ENCODE results near the gene ABCC4. TPM values are rescaled to one million over a fixed set of nuclear protein-coding genes. Genes with fewer than 3 reads are reported as not detected.

Gene ABCC4
- total RNA-seq, 1 experiment from 2014 or later: 32.3 TPM

DNA sequence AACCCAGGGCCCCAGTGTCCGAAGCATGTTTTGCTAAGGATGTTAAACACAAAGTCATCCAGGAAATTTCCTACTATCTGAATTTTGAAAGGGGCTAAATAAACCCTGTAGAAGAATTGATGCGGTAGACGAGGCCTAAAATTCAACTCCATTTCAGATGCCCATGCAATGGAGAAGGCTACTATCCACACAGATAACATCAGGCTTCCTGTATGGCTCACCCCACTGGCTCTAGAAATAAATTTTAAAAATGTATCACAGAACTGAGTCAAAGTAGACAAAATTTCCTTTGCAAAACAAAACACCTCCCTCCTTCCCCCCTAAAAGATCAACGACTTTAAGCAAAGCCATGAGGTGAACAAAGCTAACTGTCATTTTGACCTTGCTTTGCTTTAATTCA is 188.4 kb downstream of the ABCC4 start:
- no peak overlapping the region for H3K9ac ChIP-seq (ENCODE audit: low read length)
- H3K36me3 ChIP-seq (ENCODE audit: insufficient read depth, low read length): no peaks in the 10 kb centered on the region
- H3K9me2 ChIP-seq (replicated peaks; ENCODE audit: insufficient read depth, low read length): no peaks in the 10 kb centered on the region
- H3K4me2 ChIP-seq (ENCODE audit: low read depth, low read length, poor library complexity, severe bottlenecking): no peak overlapping the region
- no peaks in the 10 kb centered on the region for H4K20me1 ChIP-seq (ENCODE audit: insufficient read depth, low read depth, low read length)
- no peaks in the 10 kb centered on the region for H3K9me3 ChIP-seq (ENCODE audit: low read length)
- H3K79me2 ChIP-seq (ENCODE audit: low read length): no peaks in the 10 kb centered on the region
- H3K4me1 ChIP-seq (ENCODE audit: low read length): no peaks in the 10 kb centered on the region
- no peaks in the 10 kb centered on the region for H3K27me3 ChIP-seq (ENCODE audit: low read length)
- no peak overlapping the region for H3K27ac ChIP-seq (ENCODE audit: low read length)
- no peak for DNase-seq
- H3K4me3 ChIP-seq (ENCODE audit: low read length): no peak overlapping the region
- no peak overlapping the region for H2AFZ ChIP-seq (ENCODE audit: low read length)

DNA sequence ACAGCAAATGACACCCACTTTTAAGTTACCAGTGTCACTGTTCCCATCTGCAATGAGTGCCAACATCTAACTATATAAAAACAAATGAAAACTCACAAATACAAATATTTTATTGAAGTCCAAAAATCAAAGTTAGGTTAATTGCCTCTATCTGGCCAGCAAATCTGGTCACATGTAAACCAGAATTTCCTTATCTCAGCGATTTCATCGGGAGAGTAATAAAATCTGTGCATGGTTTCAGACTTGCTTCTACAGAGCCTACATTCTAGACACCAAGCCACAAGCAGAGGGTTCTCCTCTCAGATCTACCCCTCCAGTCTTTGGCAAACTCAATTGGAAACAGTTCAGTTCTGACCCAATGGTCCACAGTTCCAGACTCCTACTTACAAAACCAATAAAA is 189.6 kb downstream of the ABCC4 start:
- Histone ChIP-seq H3K4me3 (ENCODE audit: low read length) (no peak overlapping the region), H3K36me3 (ENCODE audit: insufficient read depth, low read length) (no peaks in the 10 kb centered on the region), H3K4me1 (ENCODE audit: low read length) (no peaks in the 10 kb centered on the region), H4K20me1 (ENCODE audit: insufficient read depth, low read depth, low read length) (no peaks in the 10 kb centered on the region), H3K4me2 (ENCODE audit: low read depth, low read length, poor library complexity, severe bottlenecking) (no peak overlapping the region), H3K9me2 (replicated peaks; ENCODE audit: insufficient read depth, low read length) (no peaks in the 10 kb centered on the region), H2AFZ (ENCODE audit: low read length) (no peak overlapping the region), H3K27me3 (ENCODE audit: low read length) (no peaks in the 10 kb centered on the region), H3K9me3 (ENCODE audit: low read length) (no peaks in the 10 kb centered on the region), H3K9ac (ENCODE audit: low read length) (no peak overlapping the region), H3K79me2 (ENCODE audit: low read length) (no peaks in the 10 kb centered on the region), H3K27ac (ENCODE audit: low read length) (no peak overlapping the region)
- no peak for DNase-seq

DNA sequence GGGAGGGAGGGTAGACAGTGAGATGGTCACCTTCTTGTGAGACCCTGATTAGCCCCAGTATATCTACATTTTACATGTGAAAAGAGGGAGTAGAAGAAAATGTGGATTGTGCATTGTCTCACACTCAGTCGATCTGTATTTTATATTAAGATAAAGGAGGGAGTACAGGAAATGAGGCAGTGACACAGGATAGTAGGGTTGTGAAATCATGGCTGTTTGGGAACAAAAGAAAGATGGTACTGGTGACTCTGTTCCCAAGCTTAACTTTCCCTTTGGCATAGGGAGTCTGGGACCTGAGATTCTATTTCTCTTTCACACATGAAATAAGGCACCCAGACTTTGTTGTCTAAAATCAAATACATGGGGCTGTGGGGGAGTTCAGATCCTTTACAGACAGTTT is 194.7 kb downstream of the ABCC4 start:
- Histone ChIP-seq H3K9me2 (replicated peaks; ENCODE audit: insufficient read depth, low read length) (no peaks in the 10 kb centered on the region), H3K79me2 (ENCODE audit: low read length) (no peaks in the 10 kb centered on the region), H3K4me3 (ENCODE audit: low read length) (no peak overlapping the region), H3K9ac (ENCODE audit: low read length) (no peak overlapping the region), H3K27ac (ENCODE audit: low read length) (no peak overlapping the region), H3K27me3 (ENCODE audit: low read length) (no peaks in the 10 kb centered on the region), H3K9me3 (ENCODE audit: low read length) (no peaks in the 10 kb centered on the region), H3K4me2 (ENCODE audit: low read depth, low read length, poor library complexity, severe bottlenecking) (no peak overlapping the region), H2AFZ (ENCODE audit: low read length) (no peak overlapping the region), H3K36me3 (ENCODE audit: insufficient read depth, low read length) (no peaks in the 10 kb centered on the region), H4K20me1 (ENCODE audit: insufficient read depth, low read depth, low read length) (no peaks in the 10 kb centered on the region), H3K4me1 (ENCODE audit: low read length) (no peaks in the 10 kb centered on the region)
- DNase-seq: no peak

DNA sequence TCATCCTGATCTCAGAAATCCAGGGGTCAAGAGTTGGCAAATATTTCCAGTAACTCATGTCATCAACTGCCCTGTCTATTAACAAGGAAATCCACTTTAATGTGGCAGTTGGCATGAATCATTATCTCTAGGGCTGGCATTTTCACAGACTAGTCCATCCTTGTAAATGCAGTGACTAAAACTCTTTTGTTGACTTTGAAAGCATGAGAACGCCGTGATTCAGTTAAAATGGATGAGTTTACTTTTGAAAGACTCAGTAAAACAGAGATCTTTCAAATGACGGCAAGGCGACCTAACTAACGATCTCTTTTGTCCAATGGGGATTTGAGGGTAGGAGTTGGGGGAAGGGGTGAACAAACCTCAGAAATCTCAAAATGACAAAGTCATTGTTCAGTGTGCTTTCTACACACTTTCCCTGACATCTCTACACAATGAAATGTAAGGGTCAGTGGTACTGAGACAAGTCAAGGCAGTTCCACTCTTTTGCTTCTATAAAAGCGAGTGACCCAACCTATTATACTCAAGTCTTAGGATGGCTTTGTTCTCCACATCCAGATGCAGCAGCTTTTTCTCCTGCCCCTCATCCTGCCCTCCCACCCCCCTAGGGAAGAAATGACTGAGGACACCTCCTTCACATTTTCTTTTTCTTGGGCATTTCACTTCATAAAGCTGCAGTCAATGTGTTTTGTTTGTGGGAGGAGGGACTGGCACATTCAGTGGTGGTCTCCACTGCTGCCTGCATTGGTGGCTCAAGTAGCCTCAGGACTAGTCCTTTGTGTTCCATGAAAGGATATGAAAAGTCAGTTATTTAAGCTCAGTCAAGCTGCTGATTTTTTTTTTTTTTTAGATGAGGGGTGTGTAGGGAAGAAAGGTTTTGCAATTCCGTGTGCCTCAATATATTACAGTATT is 200.5 kb downstream of the ABCC4 start:
- H3K4me2 ChIP-seq (ENCODE audit: low read depth, low read length, poor library complexity, severe bottlenecking): no peak overlapping the region
- no peak overlapping the region for H3K9ac ChIP-seq (ENCODE audit: low read length)

DNA sequence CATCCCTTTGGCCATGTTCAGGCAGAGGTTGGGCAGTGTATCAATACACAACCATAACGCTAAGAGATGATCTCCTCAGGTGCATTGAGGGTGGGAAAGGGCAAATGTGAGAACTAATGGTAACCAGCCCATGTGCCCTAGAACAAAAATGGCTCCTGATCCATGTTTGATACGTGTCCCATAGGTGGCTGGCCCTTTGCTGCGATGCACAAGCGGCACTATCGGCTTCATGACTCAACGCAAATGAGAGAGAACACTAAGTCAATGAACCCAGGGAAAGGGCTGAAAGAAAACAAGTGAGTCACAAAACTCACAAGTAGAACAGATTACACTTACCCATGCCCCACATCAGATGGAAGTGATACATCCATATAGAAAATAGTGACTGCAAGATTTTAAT is 201.7 kb downstream of the ABCC4 start:
- no peak overlapping the region for H3K27ac ChIP-seq (ENCODE audit: low read length)
- no peaks in the 10 kb centered on the region for H3K4me1 ChIP-seq (ENCODE audit: low read length)
- H3K4me3 ChIP-seq (ENCODE audit: low read length): no peak overlapping the region
- no peaks in the 10 kb centered on the region for H4K20me1 ChIP-seq (ENCODE audit: insufficient read depth, low read depth, low read length)
- no peak overlapping the region for H3K4me2 ChIP-seq (ENCODE audit: low read depth, low read length, poor library complexity, severe bottlenecking)
- peaks cover 10% of the 10 kb centered on the region for H3K9me3 ChIP-seq (ENCODE audit: low read length)
- H3K36me3 ChIP-seq (ENCODE audit: insufficient read depth, low read length): peaks cover 18% of the 10 kb centered on the region
- H3K9ac ChIP-seq (ENCODE audit: low read length): no peak overlapping the region
- no peak overlapping the region for H2AFZ ChIP-seq (ENCODE audit: low read length)
- H3K27me3 ChIP-seq (ENCODE audit: low read length): no peaks in the 10 kb centered on the region
- H3K79me2 ChIP-seq (ENCODE audit: low read length): no peaks in the 10 kb centered on the region
- DNase-seq: no peak
- no peaks in the 10 kb centered on the region for H3K9me2 ChIP-seq (replicated peaks; ENCODE audit: insufficient read depth, low read length)

More for the DNA sequence above, 200.5 kb downstream of the ABCC4 start:
- H2AFZ ChIP-seq (ENCODE audit: low read length): no peak overlapping the region
- H4K20me1 ChIP-seq (ENCODE audit: insufficient read depth, low read depth, low read length): no peaks in the 10 kb centered on the region
- no peak overlapping the region for H3K4me3 ChIP-seq (ENCODE audit: low read length)
- H3K27ac ChIP-seq (ENCODE audit: low read length): no peak overlapping the region
- DNase-seq: no peak
- H3K79me2 ChIP-seq (ENCODE audit: low read length): no peaks in the 10 kb centered on the region
- H3K36me3 ChIP-seq (ENCODE audit: insufficient read depth, low read length): peaks cover 18% of the 10 kb centered on the region
- H3K9me2 ChIP-seq (replicated peaks; ENCODE audit: insufficient read depth, low read length): no peaks in the 10 kb centered on the region
- H3K9me3 ChIP-seq (ENCODE audit: low read length): peaks cover 10% of the 10 kb centered on the region
- no peaks in the 10 kb centered on the region for H3K27me3 ChIP-seq (ENCODE audit: low read length)
- no peaks in the 10 kb centered on the region for H3K4me1 ChIP-seq (ENCODE audit: low read length)

DNA sequence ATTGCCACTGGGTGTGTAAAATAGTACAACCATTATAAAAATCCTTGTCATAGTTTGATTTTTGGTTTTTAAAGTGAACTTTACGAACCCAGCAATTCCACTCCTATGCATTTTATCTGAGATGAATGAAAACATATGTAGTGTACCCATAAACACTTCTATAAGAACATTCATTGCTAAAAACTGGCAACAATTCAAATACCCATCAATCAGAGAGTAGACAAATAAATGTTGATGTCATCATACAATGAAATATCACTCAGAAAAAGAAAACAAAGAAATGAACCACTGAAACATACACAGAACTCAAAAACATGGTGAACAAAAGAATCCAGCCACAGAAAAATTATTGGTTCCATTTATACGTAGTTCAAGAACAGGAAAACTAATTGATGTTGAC is 202.3 kb downstream of the ABCC4 start:
- Histone ChIP-seq H3K9me3 (ENCODE audit: low read length) (peaks cover 10% of the 10 kb centered on the region), H3K27ac (ENCODE audit: low read length) (no peak overlapping the region), H4K20me1 (ENCODE audit: insufficient read depth, low read depth, low read length) (no peaks in the 10 kb centered on the region), H3K4me3 (ENCODE audit: low read length) (no peak overlapping the region), H3K4me2 (ENCODE audit: low read depth, low read length, poor library complexity, severe bottlenecking) (no peak overlapping the region), H3K4me1 (ENCODE audit: low read length) (no peaks in the 10 kb centered on the region), H3K36me3 (ENCODE audit: insufficient read depth, low read length) (peaks cover 18% of the 10 kb centered on the region), H3K79me2 (ENCODE audit: low read length) (no peaks in the 10 kb centered on the region), H2AFZ (ENCODE audit: low read length) (no peak overlapping the region), H3K27me3 (ENCODE audit: low read length) (no peaks in the 10 kb centered on the region), H3K9me2 (replicated peaks; ENCODE audit: insufficient read depth, low read length) (no peaks in the 10 kb centered on the region), H3K9ac (ENCODE audit: low read length) (no peak overlapping the region)
- DNase-seq: no peak

DNA sequence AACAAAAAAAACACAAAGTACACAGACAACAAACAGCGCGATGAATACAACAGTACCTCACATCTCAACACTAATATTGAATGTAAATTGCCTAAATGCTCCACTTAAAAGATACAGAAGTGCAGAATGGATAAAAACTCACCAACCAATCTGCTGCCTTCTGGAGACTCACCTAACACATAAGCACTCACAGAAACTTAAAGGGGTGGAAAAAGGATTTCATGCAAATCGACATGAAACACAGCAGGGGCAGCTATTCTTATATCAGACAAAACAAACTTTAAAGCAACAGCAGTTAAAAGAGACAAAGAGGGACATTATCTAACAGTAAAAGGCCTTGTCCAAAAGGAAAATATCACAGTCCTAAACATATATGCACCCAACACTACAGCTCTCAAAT is 209.5 kb downstream of the ABCC4 start:
- Histone ChIP-seq H3K36me3 (ENCODE audit: insufficient read depth, low read length) (peaks cover 3% of the 10 kb centered on the region; the same call in 1 of the 2 replicates), H3K9me2 (replicated peaks; ENCODE audit: insufficient read depth, low read length) (no peaks in the 10 kb centered on the region), H3K79me2 (ENCODE audit: low read length) (peaks cover 21% of the 10 kb centered on the region; the same call in 1 of the 2 replicates), H3K9ac (ENCODE audit: low read length) (no peak overlapping the region), H3K27ac (ENCODE audit: low read length) (no peak overlapping the region), H3K9me3 (ENCODE audit: low read length) (no peaks in the 10 kb centered on the region), H4K20me1 (ENCODE audit: insufficient read depth, low read depth, low read length) (no peaks in the 10 kb centered on the region), H3K27me3 (ENCODE audit: low read length) (no peaks in the 10 kb centered on the region), H3K4me2 (ENCODE audit: low read depth, low read length, poor library complexity, severe bottlenecking) (no peak overlapping the region), H2AFZ (ENCODE audit: low read length) (no peak overlapping the region), H3K4me1 (ENCODE audit: low read length) (peaks cover 8% of the 10 kb centered on the region; the same call in 1 of the 2 replicates), H3K4me3 (ENCODE audit: low read length) (no peak overlapping the region)
- DNase-seq: no peak

DNA sequence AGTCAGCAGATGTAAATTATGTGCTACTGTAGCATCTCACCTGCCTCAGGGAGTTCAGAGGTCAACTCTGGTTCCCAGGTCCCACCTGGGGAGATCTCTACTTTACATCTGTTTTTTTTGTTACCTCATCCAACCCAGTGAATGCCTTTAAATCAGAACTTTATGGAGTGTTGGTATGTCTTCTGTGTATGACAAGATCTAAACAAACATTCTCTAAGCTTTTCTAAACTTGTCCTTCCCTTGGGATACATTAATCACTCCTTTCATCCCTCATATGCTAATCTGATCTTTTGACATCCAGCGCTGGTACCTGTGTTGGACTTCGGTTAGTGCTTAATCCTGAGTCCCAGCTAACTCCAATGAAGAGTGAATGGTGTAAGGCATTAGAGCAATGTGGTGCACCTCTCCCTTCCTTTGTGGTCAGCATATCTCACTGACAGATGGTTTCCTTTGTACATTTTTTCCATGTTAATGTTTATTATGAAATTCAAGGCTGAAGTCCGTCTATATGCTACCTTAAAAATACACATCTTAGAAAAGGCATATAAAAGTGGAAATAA is 213.4 kb downstream of the ABCC4 start:
- Histone ChIP-seq H3K9ac (ENCODE audit: low read length) (no peak overlapping the region), H2AFZ (ENCODE audit: low read length) (no peak overlapping the region), H3K79me2 (ENCODE audit: low read length) (peaks cover 24% of the 10 kb centered on the region; the same call in 1 of the 2 replicates), H3K9me2 (replicated peaks; ENCODE audit: insufficient read depth, low read length) (no peaks in the 10 kb centered on the region), H3K4me1 (ENCODE audit: low read length) (peaks cover 8% of the 10 kb centered on the region; the same call in 1 of the 2 replicates), H4K20me1 (ENCODE audit: insufficient read depth, low read depth, low read length) (no peaks in the 10 kb centered on the region), H3K4me2 (ENCODE audit: low read depth, low read length, poor library complexity, severe bottlenecking) (no peak overlapping the region), H3K27me3 (ENCODE audit: low read length) (no peaks in the 10 kb centered on the region), H3K9me3 (ENCODE audit: low read length) (no peaks in the 10 kb centered on the region), H3K27ac (ENCODE audit: low read length) (no peak overlapping the region), H3K36me3 (ENCODE audit: insufficient read depth, low read length) (no peaks in the 10 kb centered on the region), H3K4me3 (ENCODE audit: low read length) (no peak overlapping the region)
- no peak for DNase-seq

Data from Karpas-422 (cell line).